Spleen (tissue), 7 donors: ENCODE measurements around the gene IL21R.

ENCODE experiments used
- POLR2A ChIP-seq, 3 donors: fragments of 450-650 bp; IDR thresholded peaks; one replicate each; pipeline ENCODE4 v1.5.1; 2017; ENCODE audit warnings: antibody characterized with exemption in 3 of 3, mild to moderate bottlenecking in 1 of 3
- POLR2AphosphoS5 ChIP-seq, 3 donors: sonication (generic); formaldehyde crosslinking; IDR thresholded peaks; one replicate each; pipeline ENCODE4 v1.5.1; 2017; ENCODE audit warnings: antibody characterized with exemption in 3 of 3
- TF ChIP-seq, protein P1 (sequence below), 11 experiments: fragments of 200-600 bp in 7 of 11; fragments of 450-650 bp in 4 of 11; sonication (generic) in 4 of 11; IDR thresholded peaks in 8 of 11; conservative IDR thresholded peaks in 3 of 11; 1 replicate in 7 of 11; 2 replicates in 4 of 11; pipeline versions ENCODE4 v1.4.0 to v1.8.0; 2016 to 2021; ENCODE audit warnings: antibody characterized with exemption in 11 of 11, inconsistent platforms in 4 of 11, mild to moderate bottlenecking in 1 of 11
- donor health status: DM: no; HTN: no; CAD: no; lungs with moderate emphysema.
- donor health status: DM: no; HTN: no; CAD: no.
- donor health status: DM: no; HTN: no; CAD: no.

DNA sequence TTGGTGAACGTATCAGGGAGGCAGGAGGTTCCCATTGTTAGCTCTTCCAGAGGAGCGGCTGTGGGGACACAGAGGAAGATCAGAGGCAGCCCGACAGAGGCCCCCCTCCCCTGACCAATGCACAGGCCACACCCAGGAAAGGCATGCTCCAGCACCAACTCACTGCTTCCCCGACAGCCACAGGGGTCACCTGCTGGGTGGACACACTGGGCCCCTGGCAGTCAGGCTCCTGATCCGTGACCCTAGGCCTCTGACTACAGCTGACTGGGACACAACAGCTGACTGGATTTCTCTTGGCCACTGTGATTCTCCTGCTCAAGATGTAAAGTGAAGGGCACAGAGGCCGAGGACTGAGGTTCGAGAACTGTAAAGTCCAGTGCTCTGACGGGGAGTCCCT, 63.5 kb downstream of the IL21R start:
- TF ChIP-seq, protein P1, sequence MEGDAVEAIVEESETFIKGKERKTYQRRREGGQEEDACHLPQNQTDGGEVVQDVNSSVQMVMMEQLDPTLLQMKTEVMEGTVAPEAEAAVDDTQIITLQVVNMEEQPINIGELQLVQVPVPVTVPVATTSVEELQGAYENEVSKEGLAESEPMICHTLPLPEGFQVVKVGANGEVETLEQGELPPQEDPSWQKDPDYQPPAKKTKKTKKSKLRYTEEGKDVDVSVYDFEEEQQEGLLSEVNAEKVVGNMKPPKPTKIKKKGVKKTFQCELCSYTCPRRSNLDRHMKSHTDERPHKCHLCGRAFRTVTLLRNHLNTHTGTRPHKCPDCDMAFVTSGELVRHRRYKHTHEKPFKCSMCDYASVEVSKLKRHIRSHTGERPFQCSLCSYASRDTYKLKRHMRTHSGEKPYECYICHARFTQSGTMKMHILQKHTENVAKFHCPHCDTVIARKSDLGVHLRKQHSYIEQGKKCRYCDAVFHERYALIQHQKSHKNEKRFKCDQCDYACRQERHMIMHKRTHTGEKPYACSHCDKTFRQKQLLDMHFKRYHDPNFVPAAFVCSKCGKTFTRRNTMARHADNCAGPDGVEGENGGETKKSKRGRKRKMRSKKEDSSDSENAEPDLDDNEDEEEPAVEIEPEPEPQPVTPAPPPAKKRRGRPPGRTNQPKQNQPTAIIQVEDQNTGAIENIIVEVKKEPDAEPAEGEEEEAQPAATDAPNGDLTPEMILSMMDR (IDR thresholded peaks at IDR 0.05 in 8 of 11, conservative IDR thresholded peaks at IDR 0.05 in 3 of 11) = no peak
- TF ChIP-seq POLR2A (IDR thresholded peaks at IDR 0.05) (no peak), POLR2AphosphoS5 (IDR thresholded peaks at IDR 0.05) (no peak)
